Activated CD8-positive, alpha-beta memory T cell treated with anti-CD3 and anti-CD28 coated beads for 1 hour (primary cell): Measurements from ENCODE around the gene REXO1.
A peak's percentile ranks its signal among the peaks of the same experiment; 100 is the strongest.

Experiments used
- DNase-seq, 2 donors: peaks; one replicate each; pipeline ENCODE4 v3.0.0-alpha.2; 2020; ENCODE audit warnings: low read depth in 1 of 2; ENCODE audit errors: extremely low read depth in 1 of 2

Gene REXO1

DNA sequence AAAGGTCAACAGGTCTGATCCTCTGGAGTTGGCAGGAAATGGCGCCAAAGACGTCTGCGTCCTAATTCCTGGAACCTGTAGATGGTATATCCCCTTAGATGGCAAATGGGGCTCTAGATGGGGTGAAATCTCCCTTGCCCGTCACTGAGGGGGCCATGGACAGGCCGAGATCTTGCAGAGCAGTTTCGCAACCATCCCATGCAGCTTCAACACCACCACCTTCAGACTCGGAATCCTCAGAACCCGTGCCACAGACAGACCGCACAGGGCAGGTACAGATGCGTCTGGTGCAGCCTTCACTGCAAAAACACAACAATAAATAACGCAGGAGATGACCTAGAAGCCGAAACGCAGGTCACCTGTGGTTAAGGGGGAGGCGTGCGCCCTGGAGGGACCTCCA, 17.7 kb downstream of the REXO1 start:
- no peak for DNase-seq

GRCh38 chr19:1829958-1830357, 18.3 kb downstream of the REXO1 start:
- no peak for DNase-seq

- DNase-seq, result no peak
Observed at GRCh38 chr19:1828279-1829238, 19.7 kb downstream of the REXO1 start.

DNA sequence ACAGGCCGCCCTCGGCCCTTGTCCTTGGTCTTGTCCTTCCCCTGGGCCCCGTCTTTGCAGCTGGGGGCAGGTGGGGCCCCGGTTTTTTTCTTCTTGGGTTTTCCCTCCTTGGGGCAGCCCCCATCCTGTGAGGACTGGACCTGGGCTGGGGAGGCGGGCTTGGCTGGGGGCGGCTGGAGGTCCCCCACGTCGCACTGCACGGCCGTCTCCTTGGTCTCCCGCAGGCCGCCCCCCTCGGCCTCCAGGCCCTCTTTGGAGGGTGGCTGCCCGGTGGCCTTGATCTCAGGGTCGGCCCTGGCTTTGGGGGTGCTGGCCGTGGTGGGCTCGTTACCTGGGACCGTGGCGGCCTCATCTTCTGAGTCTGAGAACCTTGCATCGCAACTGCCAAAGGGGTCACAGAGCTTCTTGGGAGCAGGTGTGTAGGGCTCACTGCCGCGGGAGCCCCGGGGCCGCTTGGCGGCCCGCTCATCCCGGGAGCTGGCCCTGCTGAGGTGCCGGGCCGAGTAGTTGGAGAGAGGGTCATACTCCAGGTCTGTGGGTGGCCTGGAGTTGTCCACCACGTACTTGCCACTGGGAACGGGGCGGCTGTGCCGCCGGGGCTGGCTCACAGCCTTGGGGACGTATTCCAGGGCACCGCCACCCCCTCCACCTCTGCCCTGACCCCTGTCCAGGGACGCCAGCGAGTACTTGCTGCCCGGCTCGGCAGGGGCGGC, 20.6 kb downstream of the REXO1 start:
- DNase-seq, result no peak

- no peak for DNase-seq
Observed at GRCh38 chr19:1826557-1827521, 21.4 kb downstream of the REXO1 start.

GRCh38 chr19:1825909-1826556, 22.2 kb downstream of the REXO1 start:
- DNase-seq, result peak; percentile 40 to 69

DNA sequence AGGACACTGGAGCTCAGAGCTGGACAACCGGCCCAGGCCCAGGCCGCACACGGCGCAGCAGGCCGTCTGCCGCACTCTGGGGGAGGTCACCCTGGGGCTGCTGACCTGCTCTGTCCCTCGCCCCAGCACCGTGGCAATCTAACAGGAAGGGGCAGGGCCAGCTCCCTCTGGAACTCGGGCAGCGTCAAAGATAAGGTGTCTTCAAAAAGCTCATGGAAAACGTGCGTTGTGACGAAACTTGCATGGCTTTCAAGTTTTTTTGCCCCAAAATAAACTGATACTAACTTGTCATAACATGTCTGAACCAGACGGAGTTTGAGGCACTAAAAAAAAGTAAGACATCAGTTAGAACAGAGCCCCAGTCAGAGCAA, 24.0 kb downstream of the REXO1 start:
- DNase-seq, result no peak

- no peak for DNase-seq
Observed at GRCh38 chr19:1823539-1824251, 24.6 kb downstream of the REXO1 start.

- no peak for DNase-seq
Observed at GRCh38 chr19:1823020-1823419, 25.3 kb downstream of the REXO1 start.

GRCh38 chr19:1822210-1822609, 26.1 kb downstream of the REXO1 start:
- no peak for DNase-seq

DNA sequence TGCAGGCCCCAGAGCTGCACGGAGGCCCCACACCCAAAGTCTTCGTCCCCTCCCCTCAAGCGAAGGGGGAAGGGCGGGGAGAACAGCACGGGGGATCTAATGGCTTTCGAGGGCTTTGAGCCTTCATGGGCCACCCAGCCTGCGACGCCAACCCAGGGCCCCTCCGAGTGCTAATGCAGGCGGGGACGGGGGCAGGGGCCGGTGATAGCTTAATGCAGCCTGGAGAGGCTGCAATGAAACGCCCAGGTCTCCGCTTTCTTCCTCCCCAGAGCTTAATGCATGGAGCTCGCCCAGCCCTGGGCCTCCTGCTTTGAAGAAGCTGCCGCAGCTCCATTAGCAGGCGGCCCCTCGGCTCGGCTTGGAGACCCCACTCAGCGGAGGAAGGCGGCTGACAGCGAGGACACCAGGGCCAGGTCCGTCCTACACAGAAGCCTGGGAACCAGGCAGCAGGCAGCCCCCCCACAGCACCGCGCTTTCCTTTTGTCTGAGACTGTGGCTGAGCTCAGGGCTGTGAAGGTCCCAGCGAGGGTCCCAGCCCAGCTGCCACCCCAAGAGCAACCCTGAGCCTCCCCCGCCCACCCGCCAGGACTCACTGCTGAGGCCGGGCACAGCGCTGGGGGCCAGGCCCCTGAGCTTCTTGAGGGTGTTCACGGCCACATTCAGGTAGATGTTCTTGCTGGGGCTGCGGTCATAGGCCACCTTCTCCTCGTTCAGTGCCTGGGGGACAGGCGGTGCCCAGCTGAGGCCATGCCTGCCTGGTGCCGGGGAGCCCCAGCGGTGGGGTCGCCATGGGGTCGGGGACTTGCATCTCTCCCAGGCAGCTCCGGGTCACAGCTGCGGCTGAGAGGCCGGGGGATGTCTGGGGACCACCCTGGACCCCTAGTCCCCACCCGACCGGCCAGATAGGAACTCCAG, 28.7 kb downstream of the REXO1 start:
- no peak for DNase-seq

- DNase-seq, result no peak
Observed at GRCh38 chr19:1818549-1819195, 29.6 kb downstream of the REXO1 start.

- DNase-seq, result no peak
Observed at GRCh38 chr19:1817553-1818179, 30.6 kb downstream of the REXO1 start.

DNA sequence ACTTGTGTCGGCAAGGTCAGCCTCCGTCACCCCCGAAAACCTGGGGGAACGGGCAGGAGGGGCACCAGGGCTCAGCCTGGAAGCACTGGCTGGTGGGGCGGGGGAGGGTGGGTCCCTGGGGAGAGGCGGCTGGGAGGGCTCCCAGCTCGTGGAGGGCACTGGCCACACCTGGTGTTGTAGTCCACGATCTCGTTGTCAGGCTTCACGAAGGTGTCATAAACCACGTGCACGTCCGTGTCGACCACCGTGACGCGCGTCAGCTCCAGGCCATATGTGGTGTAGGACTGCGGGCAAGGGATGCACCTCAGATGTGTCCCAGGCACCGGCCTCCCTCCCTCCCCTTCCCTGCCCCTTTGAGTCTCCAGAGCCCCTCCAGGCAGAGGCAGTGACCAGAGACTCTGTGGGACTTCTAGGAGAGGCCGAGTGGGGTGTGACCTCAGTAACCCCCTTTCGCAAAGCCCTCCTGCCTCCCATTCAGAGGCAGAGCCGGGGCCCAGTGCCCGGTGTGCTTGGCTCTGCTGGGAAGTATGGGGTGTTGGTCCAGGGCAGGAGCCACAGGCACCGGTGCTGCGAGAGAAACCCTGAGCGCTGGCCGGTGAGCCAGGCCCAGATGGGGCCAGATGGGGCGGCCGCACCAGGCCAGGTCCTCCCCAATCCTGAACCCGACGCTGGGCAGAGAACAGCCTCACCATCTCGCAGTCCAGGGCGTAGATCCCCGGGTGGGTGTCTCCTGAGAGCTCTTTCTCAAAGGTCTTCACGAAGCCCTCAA, 31.6 kb downstream of the REXO1 start:
- no peak for DNase-seq

- no peak for DNase-seq
Observed at GRCh38 chr19:1815605-1816529, 32.4 kb downstream of the REXO1 start.
